Hippocampal formation (tissue), 2 donors: Measurements from ENCODE around the gene ZDHHC8.

Source experiments
- DNase-seq, 2 donors: peaks; one replicate each; lab custom pipeline; 2025; lab: John Stamatoyannopoulos, UW

ZDHHC8 gene

GRCh38 chr22:20113551-20114310 is 17.9 kb upstream of the ZDHHC8 start:
- DNase-seq: no peak

GRCh38 chr22:20114506-20115475 is 16.8 kb upstream of the ZDHHC8 start:
- DNase-seq: no peak

GRCh38 chr22:20115691-20116375 is 15.8 kb upstream of the ZDHHC8 start, which contains the start of gene RANBP1:
Gene RANBP1 (plus strand): TSS chr22:20116104. CDS start chr22:20116185, 81 bp downstream.
- no peak for DNase-seq

- DNase-seq: no peak
Observed at GRCh38 chr22:20116376-20116950, 15.1 kb upstream of the ZDHHC8 start.

- DNase-seq: peak; percentile 90 to 95
Observed at GRCh38 chr22:20116951-20117632, 14.5 kb upstream of the ZDHHC8 start, which contains the start of gene TRMT2A. Gene TRMT2A (minus strand): TSS chr22:20117226. CDS start chr22:20116906, 320 bp downstream.

- no peak for DNase-seq
Observed at GRCh38 chr22:20117633-20118299, 13.8 kb upstream of the ZDHHC8 start.

- DNase-seq: no peak
Observed at GRCh38 chr22:20118300-20119020, 13.1 kb upstream of the ZDHHC8 start.

GRCh38 chr22:20121856-20122415 is 9.7 kb upstream of the ZDHHC8 start:
- no peak for DNase-seq

- no peak for DNase-seq
Observed at GRCh38 chr22:20123366-20124082, 8.1 kb upstream of the ZDHHC8 start.

- no peak for DNase-seq
Observed at GRCh38 chr22:20124083-20124787, 7.4 kb upstream of the ZDHHC8 start.

- DNase-seq: no peak
Observed at GRCh38 chr22:20125201-20126174, 6.1 kb upstream of the ZDHHC8 start.

- no peak for DNase-seq
Observed at GRCh38 chr22:20126284-20127029, 5.1 kb upstream of the ZDHHC8 start.

GRCh38 chr22:20127318-20127868 is 4.2 kb upstream of the ZDHHC8 start:
- no peak for DNase-seq

GRCh38 chr22:20127869-20128618 is 3.6 kb upstream of the ZDHHC8 start:
- DNase-seq: no peak

GRCh38 chr22:20128619-20128901 is 3.0 kb upstream of the ZDHHC8 start:
- no peak for DNase-seq
